ENCODE data around the gene PWP2.
"Not testable (repeated sequence)": the region's sequence is repeated elsewhere in the genome, so short reads cannot be mapped to it uniquely, and the experiment has no call there.

PWP2 gene

GRCh38 chr21:44138039-44138438 is 30.8 kb downstream of the PWP2 start:
- DNase-seq (ENCODE audit: low spot score): not testable (repeated sequence)

GRCh38 chr21:44139787-44140551 is 32.8 kb downstream of the PWP2 start:
- not testable (repeated sequence) for DNase-seq (ENCODE audit: low spot score)

- not testable (repeated sequence) for DNase-seq (ENCODE audit: low spot score)
Observed at GRCh38 chr21:44140552-44140932, 33.3 kb downstream of the PWP2 start.

- DNase-seq (ENCODE audit: low spot score): not testable (repeated sequence)
Observed at GRCh38 chr21:44142470-44142869, 35.3 kb downstream of the PWP2 start.

GRCh38 chr21:44143380-44143779 is 36.2 kb downstream of the PWP2 start:
- not testable (repeated sequence) for DNase-seq (ENCODE audit: low spot score)

- not testable (repeated sequence) for DNase-seq (ENCODE audit: low spot score)
Observed at GRCh38 chr21:44143996-44144395, 36.8 kb downstream of the PWP2 start.

- DNase-seq (ENCODE audit: low spot score): not testable (repeated sequence)
Observed at GRCh38 chr21:44144784-44145602, 37.8 kb downstream of the PWP2 start.

GRCh38 chr21:44145616-44146015 is 38.4 kb downstream of the PWP2 start:
- DNase-seq (ENCODE audit: low spot score): not testable (repeated sequence)

GRCh38 chr21:44147108-44147507 is 39.9 kb downstream of the PWP2 start:
- DNase-seq (ENCODE audit: low spot score): not testable (repeated sequence)

- not testable (repeated sequence) for DNase-seq (ENCODE audit: low spot score)
Observed at GRCh38 chr21:44150255-44150654, 43.1 kb downstream of the PWP2 start.

- not testable (repeated sequence) for DNase-seq (ENCODE audit: low spot score)
Observed at GRCh38 chr21:44153214-44153888, 46.2 kb downstream of the PWP2 start.

GRCh38 chr21:44153889-44154228 is 46.7 kb downstream of the PWP2 start:
- DNase-seq (ENCODE audit: low spot score): not testable (repeated sequence)

GRCh38 chr21:44154816-44155230 is 47.6 kb downstream of the PWP2 start:
- not testable (repeated sequence) for DNase-seq (ENCODE audit: low spot score)

- DNase-seq (ENCODE audit: low spot score): not testable (repeated sequence)
Observed at GRCh38 chr21:44155231-44155993, 48.2 kb downstream of the PWP2 start.

GRCh38 chr21:44155994-44156380 is 48.8 kb downstream of the PWP2 start:
- not testable (repeated sequence) for DNase-seq (ENCODE audit: low spot score)

GRCh38 chr21:44157439-44158081 is 50.4 kb downstream of the PWP2 start:
- not testable (repeated sequence) for DNase-seq (ENCODE audit: low spot score)

- DNase-seq (ENCODE audit: low spot score): not testable (repeated sequence)
Observed at GRCh38 chr21:44158082-44158468, 50.9 kb downstream of the PWP2 start.

- DNase-seq (ENCODE audit: low spot score): not testable (repeated sequence)
Observed at GRCh38 chr21:44159349-44160297, 52.4 kb downstream of the PWP2 start.

- not testable (repeated sequence) for DNase-seq (ENCODE audit: low spot score)
Observed at GRCh38 chr21:44160298-44160672, 53.1 kb downstream of the PWP2 start.

GRCh38 chr21:44160821-44161220 is 53.6 kb downstream of the PWP2 start:
- not testable (repeated sequence) for DNase-seq (ENCODE audit: low spot score)

All from AG08395 (cell line).